IMR-90 (cell line): Measurements from ENCODE around the gene MOV10. TPM values are rescaled to one million over a fixed set of nuclear protein-coding genes. Genes with fewer than 3 reads are reported as not detected.
A peak's percentile ranks its signal among the peaks of the same experiment; 100 is the strongest.

Experiments used
- ATAC-seq: fragments of 200-7000 bp; cut with Tn5 transposase; 2 replicates; pipeline ENCODE4 v1.9.1; 2020; ENCODE audit warnings: low read depth, mild to moderate bottlenecking, moderate library complexity
- BruUV-seq: library from RNA; stranded (reverse); fragments of 400-500 nt; replicated peaks from 2 replicates; lab custom pipeline; 2021; lab: Mats Ljungman, UMichigan
- CTCF ChIA-PET: fragments of 300-600 bp; formaldehyde crosslinking; extraction: SDS; loops from one replicate; lab custom pipeline; 2021; ENCODE audit warnings: antibody characterized with exemption; lab: Yijun Ruan, JAX
- POLR2A ChIA-PET: fragments of 300-600 bp; sonication (Branson Sonifier 250); formaldehyde crosslinking; loops from one replicate; lab custom pipeline; 2022; ENCODE audit warnings: antibody characterized with exemption; ENCODE audit not compliant: unreplicated experiment; lab: Charles Lee
- DNase-seq: peaks from one replicate; pipeline ENCODE4 v3.0.0; 2013
- H2AFZ ChIP-seq: replicated peaks from 2 replicates; pipeline ENCODE3; 2013; ENCODE audit warnings: low read length, mild to moderate bottlenecking; ENCODE audit not compliant: poor library complexity
- H2AK5ac ChIP-seq: 2 replicates; pipeline ENCODE4 v1.6.1; 2013; ENCODE audit warnings: low read depth, low read length, inconsistent platforms
- H2AK9ac ChIP-seq: replicated peaks from 2 replicates; pipeline ENCODE3; 2013; ENCODE audit warnings: mild to moderate bottlenecking, low read depth, low read length, moderate library complexity; ENCODE audit not compliant: poor library complexity
- H2BK120ac ChIP-seq: 2 replicates; pipeline ENCODE4 v1.6.1; 2013; ENCODE audit warnings: low read depth, low read length, inconsistent platforms
- H2BK15ac ChIP-seq: 3 replicates; pipeline ENCODE4 v1.6.1; 2013; ENCODE audit warnings: low read depth, low read length, inconsistent platforms
- H2BK20ac ChIP-seq: 2 replicates; pipeline ENCODE4 v1.6.1; 2013; ENCODE audit warnings: low read depth, mild to moderate bottlenecking, inconsistent platforms, low read length, moderate library complexity
- H2BK5ac ChIP-seq: 2 replicates; pipeline ENCODE4 v1.6.1; 2013; ENCODE audit warnings: mild to moderate bottlenecking, low read depth, low read length, inconsistent platforms; ENCODE audit not compliant: poor library complexity, severe bottlenecking
- H3K14ac ChIP-seq: replicated peaks from 2 replicates; pipeline ENCODE4 v1.6.1; 2013; ENCODE audit warnings: low read depth, low read length, inconsistent platforms
- H3K18ac ChIP-seq: 2 replicates; pipeline ENCODE4 v1.6.1; 2013; ENCODE audit warnings: low read depth, low read length, control low read depth
- H3K23ac ChIP-seq: 2 replicates; pipeline ENCODE4 v1.6.1; 2013; ENCODE audit warnings: low read depth, low read length, inconsistent platforms
- H3K27ac ChIP-seq: 2 replicates; pipeline ENCODE4 v1.5.1; 2013; ENCODE audit warnings: mild to moderate bottlenecking, control low read depth, low read length; ENCODE audit not compliant: insufficient read depth
- H3K27me3 ChIP-seq: 2 replicates; pipeline ENCODE4 v1.6.1; 2013; ENCODE audit warnings: low read length; ENCODE audit not compliant: control insufficient read depth, insufficient read depth
- H3K36me3 ChIP-seq: 2 replicates; pipeline ENCODE4 v1.6.1; 2013; ENCODE audit warnings: low read length, mixed read lengths; ENCODE audit not compliant: control insufficient read depth, insufficient read depth
- H3K4ac ChIP-seq: 2 replicates; pipeline ENCODE4 v1.6.1; 2013; ENCODE audit warnings: low read depth, low read length, inconsistent platforms
- H3K4me1 ChIP-seq: 2 replicates; pipeline ENCODE4 v1.6.1; 2013; ENCODE audit warnings: low read length, mixed read lengths; ENCODE audit not compliant: control insufficient read depth, insufficient read depth
- H3K4me2 ChIP-seq: 2 replicates; pipeline ENCODE4 v1.6.1; 2013; ENCODE audit warnings: low read depth, mild to moderate bottlenecking, control low read depth, low read length, moderate library complexity
- H3K4me3 ChIP-seq: 2 replicates; pipeline ENCODE4 v1.5.1; 2013; ENCODE audit warnings: low read depth, mild to moderate bottlenecking, control low read depth, low read length, moderate library complexity; ENCODE audit not compliant: insufficient read depth
- H3K56ac ChIP-seq: 2 replicates; pipeline ENCODE4 v1.6.1; 2013; ENCODE audit warnings: low read length, inconsistent platforms; ENCODE audit not compliant: insufficient read depth; ENCODE audit errors: extremely low read depth
- H3K79me1 ChIP-seq, 2 experiments: 2 replicates each; pipeline ENCODE4 v1.6.1; 2013; ENCODE audit warnings: low read length in 2 of 2, inconsistent platforms in 1 of 2, low read depth in 1 of 2
- H3K9ac ChIP-seq: 2 replicates; pipeline ENCODE4 v1.6.1; 2013; ENCODE audit warnings: low read depth, low read length, control low read depth
- H3K9me1 ChIP-seq: 2 replicates; pipeline ENCODE4 v1.6.1; 2013; ENCODE audit warnings: low read length, inconsistent platforms; ENCODE audit not compliant: insufficient read depth
- H3K9me3 ChIP-seq: 2 replicates; pipeline ENCODE4 v1.6.1; 2013; ENCODE audit warnings: low read length; ENCODE audit not compliant: control insufficient read depth, insufficient read depth
- H4K20me1 ChIP-seq: 2 replicates; pipeline ENCODE4 v1.6.1; 2013; ENCODE audit warnings: low read length, inconsistent platforms; ENCODE audit not compliant: insufficient read depth
- H4K5ac ChIP-seq: 2 replicates; pipeline ENCODE4 v1.6.1; 2013; ENCODE audit warnings: mild to moderate bottlenecking, low read depth, low read length, control low read depth
- H4K8ac ChIP-seq, 2 experiments: 2 replicates each; pipeline ENCODE4 v1.6.1; 2013; ENCODE audit warnings: low read depth in 2 of 2, low read length in 2 of 2, control low read depth in 1 of 2, inconsistent platforms in 1 of 2
- H4K91ac ChIP-seq: 2 replicates; pipeline ENCODE4 v1.6.1; 2013; ENCODE audit warnings: low read depth, low read length, inconsistent platforms; ENCODE audit not compliant: insufficient read depth
- BHLHE40 ChIP-seq: fragments of 150-350 bp; IDR thresholded peaks from 2 replicates; pipeline ENCODE4 v1.6.1; 2016; ENCODE audit warnings: mild to moderate bottlenecking, low read depth, low read length
- MAZ ChIP-seq: IDR thresholded peaks from 2 replicates; pipeline ENCODE4 v1.6.1; 2012; ENCODE audit warnings: low read depth, mild to moderate bottlenecking, low read length, improper control_type of control experiment, moderate library complexity, borderline replicate concordance
- MXI1 ChIP-seq: IDR thresholded peaks from 2 replicates; pipeline ENCODE4 v1.6.1; 2012; ENCODE audit warnings: low read depth, mild to moderate bottlenecking, low read length, moderate library complexity, borderline replicate concordance
- NFE2L2 ChIP-seq: fragments of 150-350 bp; IDR thresholded peaks from 2 replicates; pipeline ENCODE4 v1.6.1; 2016; ENCODE audit warnings: low read depth, mild to moderate bottlenecking, low read length
- RAD21 ChIP-seq: IDR thresholded peaks from 2 replicates; pipeline ENCODE4 v1.6.1; 2012; ENCODE audit warnings: low read length, improper control_type of control experiment
- SMC3 ChIP-seq: fragments of 150-350 bp; IDR thresholded peaks from 2 replicates; pipeline ENCODE4 v1.6.1; 2016; ENCODE audit warnings: low read depth, mild to moderate bottlenecking, antibody characterized with exemption, low read length, moderate library complexity
- WGBS, 2 experiments: methylation state at CpG; one replicate each; pipeline versions ENCODE4 v1.1.5 to v1.1.7; 2013; ENCODE audit warnings: missing lambda C conversion rate in 2 of 2; ENCODE audit not compliant: insufficient read length in 1 of 2; ENCODE audit errors: extremely low coverage in 2 of 2; 5-methylcytosine and 5-hydroxymethylcytosine counted together
- dilution Hi-C: fragments of 300-500 bp; cut with HindIII; formaldehyde crosslinking; loops from one replicate; pipeline ENCODE4 v1.14.3; 2018; ENCODE audit warnings: low sequenced_read_pairs; ENCODE audit not compliant: unreplicated experiment
- in situ Hi-C: fragments of 300-500 bp; cut with MboI; formaldehyde crosslinking; loops from 3 replicates; pipeline ENCODE4 v1.14.3; 2019; ENCODE audit warnings: low sequenced_read_pairs, inconsistent platforms, mixed read lengths
- intact Hi-C: fragments of 100-400 bp; cut with micrococcal nuclease; formaldehyde crosslinking; loops from 2 replicates; pipeline ENCODE4 v1.10.0; 2022
- polyA plus RNA-seq, 3 experiments: library from polyadenylated mRNA; depleted of rRNA; stranded (reverse); fragments of >200 nt; gene quantifications; 2 replicates each; pipeline ENCODE4 v1.2.3, GENCODE V29; 2012; ENCODE audit warnings: low replicate concordance in 1 of 3
- total RNA-seq: library from RNA; depleted of rRNA; stranded (reverse); fragments of >200 nt; gene quantifications from 2 replicates; pipeline ENCODE4 v1.2.3, GENCODE V29; 2012
- TF ChIP-seq, protein P1 (sequence below): fragments of 150-350 bp; IDR thresholded peaks from 2 replicates; pipeline ENCODE4 v1.6.1; 2016; ENCODE audit warnings: low read depth, mild to moderate bottlenecking, low read length, moderate library complexity, borderline replicate concordance
- TF ChIP-seq, protein P2 (sequence below): fragments of 150-350 bp; IDR thresholded peaks from 2 replicates; pipeline ENCODE4 v1.6.1; 2017; ENCODE audit warnings: mild to moderate bottlenecking, antibody characterized with exemption, low read length, low read depth

Gene MOV10
- total and polyA plus RNA-seq, 2 of the 4 experiments (the other 2 are of a cell fraction), result 36.7 to 103 TPM

DNA sequence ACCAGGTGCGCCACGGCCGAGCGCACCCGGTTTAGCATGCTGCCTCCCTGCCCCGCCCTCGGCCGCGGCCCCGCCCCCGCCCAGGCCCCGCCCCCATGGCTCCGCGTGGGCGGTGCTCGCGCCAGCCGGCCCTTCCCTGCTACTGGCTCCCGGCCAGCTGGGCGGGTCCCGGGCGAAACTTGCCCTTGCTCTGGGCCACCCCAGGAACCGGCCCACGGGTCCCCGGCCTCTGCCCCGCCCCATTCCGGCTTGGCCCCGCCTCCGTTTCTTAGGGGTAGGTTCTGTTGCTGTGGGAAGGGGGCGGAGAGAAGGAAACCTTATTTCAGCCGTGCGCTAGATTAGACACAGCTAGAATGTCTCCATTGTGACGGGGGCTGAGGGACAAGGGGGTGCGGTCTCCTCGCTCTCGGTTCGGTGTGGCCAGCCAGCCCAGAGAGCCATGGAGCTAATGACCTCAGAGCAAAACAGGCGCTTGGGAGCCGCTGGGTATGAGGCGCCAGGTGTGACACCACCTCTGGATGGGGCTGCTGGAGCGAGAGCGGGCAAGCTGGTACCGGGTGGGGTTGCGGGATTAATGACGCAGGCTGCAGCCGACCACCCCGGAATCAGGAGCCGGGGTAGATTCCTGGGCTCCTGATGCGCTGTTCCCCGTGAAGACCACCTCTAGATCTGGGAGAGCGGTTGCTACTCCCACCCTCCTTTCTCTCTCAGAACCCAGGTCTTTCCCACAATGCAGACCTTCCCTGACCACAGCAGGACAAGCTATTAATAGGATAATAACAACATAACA is 41.0 kb downstream of the MOV10 start, which contains the start of gene PPM1J:
Gene PPM1J, minus strand, starts transcription at position 69 of the 790 bp plus-strand sequence. Its CDS starts 31 bp downstream, at position 38.
- no peaks in the 10 kb centered on the region for H3K79me1 ChIP-seq
- BruUV-seq, result no TSS peak
- CTCF ChIA-PET, result interaction anchor here (0.7 to 4.7 kb wide), 17 partner anchors 11 to 963 kb away, joined by 3 to 32 read pairs (median 3); partner anchors contain the start of gene LRIG2
- H3K9ac ChIP-seq, result peak within 1 kb of the TSS; percentile 19
- TF ChIP-seq RAD21 (no peak), BHLHE40 (no peak), NFE2L2 (no peak), MAZ (no peak; the same call in 1 of the 2 replicates), SMC3 (no peak), MXI1 (0 out of 2 replicates have a peak, but pooled peaks have one; percentile 55)
- TF ChIP-seq, protein P1, sequence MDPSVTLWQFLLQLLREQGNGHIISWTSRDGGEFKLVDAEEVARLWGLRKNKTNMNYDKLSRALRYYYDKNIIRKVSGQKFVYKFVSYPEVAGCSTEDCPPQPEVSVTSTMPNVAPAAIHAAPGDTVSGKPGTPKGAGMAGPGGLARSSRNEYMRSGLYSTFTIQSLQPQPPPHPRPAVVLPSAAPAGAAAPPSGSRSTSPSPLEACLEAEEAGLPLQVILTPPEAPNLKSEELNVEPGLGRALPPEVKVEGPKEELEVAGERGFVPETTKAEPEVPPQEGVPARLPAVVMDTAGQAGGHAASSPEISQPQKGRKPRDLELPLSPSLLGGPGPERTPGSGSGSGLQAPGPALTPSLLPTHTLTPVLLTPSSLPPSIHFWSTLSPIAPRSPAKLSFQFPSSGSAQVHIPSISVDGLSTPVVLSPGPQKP, result no peak
- TF ChIP-seq, protein P2, sequence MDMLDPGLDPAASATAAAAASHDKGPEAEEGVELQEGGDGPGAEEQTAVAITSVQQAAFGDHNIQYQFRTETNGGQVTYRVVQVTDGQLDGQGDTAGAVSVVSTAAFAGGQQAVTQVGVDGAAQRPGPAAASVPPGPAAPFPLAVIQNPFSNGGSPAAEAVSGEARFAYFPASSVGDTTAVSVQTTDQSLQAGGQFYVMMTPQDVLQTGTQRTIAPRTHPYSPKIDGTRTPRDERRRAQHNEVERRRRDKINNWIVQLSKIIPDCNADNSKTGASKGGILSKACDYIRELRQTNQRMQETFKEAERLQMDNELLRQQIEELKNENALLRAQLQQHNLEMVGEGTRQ, result no peak
- dilution Hi-C loops, result no loop called here
- POLR2A ChIA-PET, result no interaction called here
- intact Hi-C loops, result loop anchor here (1.0 to 10.0 kb wide), 6 partner anchors 89 to 962 kb away; partner anchors contain the start of genes LRIG2 and SLC16A1
- no peaks in the 10 kb centered on the region for H3K4me1 ChIP-seq
- H3K9me1 ChIP-seq, result peaks cover 3% of the 10 kb centered on the region; the same call in 1 of the 2 replicates
- peaks cover 7% of the 10 kb centered on the region; the same call in 1 of the 2 replicates for H3K27me3 ChIP-seq
- H3K4me3 ChIP-seq, result peak within 1 kb of the TSS; percentile 68
- H2BK15ac ChIP-seq, result no peak within 1 kb of the TSS; the same call in 2 of the 3 replicates
- no peaks in the 10 kb centered on the region for H3K36me3 ChIP-seq
- H2BK120ac ChIP-seq, result no peak within 1 kb of the TSS
- H3K4ac ChIP-seq, result no peak within 1 kb of the TSS
- no peak within 1 kb of the TSS for H3K18ac ChIP-seq
- ATAC-seq (peak; percentile 79), DNase-seq (peak; percentile 83)
- no peak within 1 kb of the TSS for H2BK5ac ChIP-seq
- H4K20me1 ChIP-seq, result no peaks in the 10 kb centered on the region
- H2AK9ac ChIP-seq, result peak within 1 kb of the TSS; percentile 83
- no peak within 1 kb of the TSS for H3K27ac ChIP-seq
- no peak within 1 kb of the TSS for H3K14ac ChIP-seq
- H3K23ac ChIP-seq, result 0 out of 2 replicates have a peak within 1 kb of the TSS, but pooled peaks have one; percentile 4
- no peak within 1 kb of the TSS for H4K5ac ChIP-seq
- no peak within 1 kb of the TSS for H2BK20ac ChIP-seq
- H2AFZ ChIP-seq, result peak within 1 kb of the TSS; percentile 94
- no peak within 1 kb of the TSS for H4K91ac ChIP-seq
- H2AK5ac ChIP-seq, result no peak within 1 kb of the TSS
- H4K8ac ChIP-seq, result no peak within 1 kb of the TSS
- WGBS, 2 experiments, result 0% methylated on average over 19 of the region's 51 CpGs; no CpG with 5 or more reads in 1 of the 2 experiments
- peak within 1 kb of the TSS; percentile 92 for H3K4me2 ChIP-seq
- in situ Hi-C loops, result loop anchor here (5.0 to 25.0 kb wide), 3 partner anchors 92 to 972 kb away; partner anchors contain the start of gene SLC16A1
- no peaks in the 10 kb centered on the region for H3K9me3 ChIP-seq
- no peak within 1 kb of the TSS for H3K56ac ChIP-seq
